Gastrocnemius medialis (tissue), 4 donors: ENCODE data around the gene UBAP2.

Experiments used
- CTCF ChIP-seq, 5 experiments: fragments of 450-650 bp in 3 of 5; fragments of 200-600 bp in 2 of 5; sonication (generic) in 2 of 5; IDR thresholded peaks in 4 of 5; conservative IDR thresholded peaks in 1 of 5; 1 replicate in 4 of 5; 2 replicates in 1 of 5; pipeline ENCODE4 v1.5.1; 2016 to 2019; ENCODE audit warnings: antibody characterized with exemption in 5 of 5, mild to moderate bottlenecking in 3 of 5, moderate library complexity in 3 of 5
- POLR2A ChIP-seq, 2 donors: fragments of 450-650 bp; IDR thresholded peaks; one replicate each; pipeline ENCODE4 v1.6.1; 2017; ENCODE audit warnings: antibody characterized with exemption in 2 of 2, mild to moderate bottlenecking in 2 of 2, moderate library complexity in 2 of 2

GRCh38 chr9:33924978-33925797 lies 123.5 kb downstream of the UBAP2 start:
- no peak for TF ChIP-seq POLR2A (IDR thresholded peaks at IDR 0.05)
- TF ChIP-seq CTCF (IDR thresholded peaks at IDR 0.05 in 4 of 5, conservative IDR thresholded peaks at IDR 0.05 in 1 of 5) = peak; percentile 30 to 71 (median 49)
